Measurements from ENCODE around the gene MIX23.
A peak's percentile ranks its signal among the peaks of the same experiment; 100 is the strongest.

The MIX23 gene
- 2.5 to 12.4 (median 8.3) reads per million in 18 experiments for total RNA-seq

GRCh38 chr3:122382888-122383666, at the start of gene MIX23:
TSS of gene MIX23 (minus strand) at chr3:122383231. CDS start at chr3:122383224, 7 bp downstream.
- DNase-seq = peak; percentile 82 to 87

- DNase-seq = no peak
Measured at GRCh38 chr3:122430371-122430770, 47.3 kb upstream of the MIX23 start.

- no peak for DNase-seq
Measured at GRCh38 chr3:122427857-122428471, 44.9 kb upstream of the MIX23 start.

- no peak for DNase-seq
Measured at GRCh38 chr3:122421836-122422235, 38.8 kb upstream of the MIX23 start.

- DNase-seq = no peak
Measured at GRCh38 chr3:122421101-122421500, 38.1 kb upstream of the MIX23 start.

GRCh38 chr3:122416966-122417365, 33.9 kb upstream of the MIX23 start:
- no peak for DNase-seq

- peak; percentile 99 for DNase-seq
Measured at GRCh38 chr3:122415762-122416654, 33.0 kb upstream of the MIX23 start, which contains the start of gene WDR5B. TSS of gene WDR5B (minus strand) at chr3:122416062. CDS start at chr3:122415528, 534 bp downstream.

- peak; percentile 30 to 36 for DNase-seq
Measured at GRCh38 chr3:122415104-122415744, 32.2 kb upstream of the MIX23 start.

- DNase-seq = no peak
Measured at GRCh38 chr3:122414391-122414790, 31.4 kb upstream of the MIX23 start.

- no peak for DNase-seq
Measured at GRCh38 chr3:122410639-122411038, 27.6 kb upstream of the MIX23 start.

- no peak for DNase-seq
Measured at GRCh38 chr3:122410111-122410510, 27.1 kb upstream of the MIX23 start.

- peak; percentile 49 to 52 for DNase-seq
Measured at GRCh38 chr3:122409446-122409845, 26.4 kb upstream of the MIX23 start.

- no peak for DNase-seq
Measured at GRCh38 chr3:122407946-122408345, 24.9 kb upstream of the MIX23 start.

- no peak for DNase-seq
Measured at GRCh38 chr3:122406198-122406597, 23.2 kb upstream of the MIX23 start.

- DNase-seq = no peak
Measured at GRCh38 chr3:122405015-122405414, 22.0 kb upstream of the MIX23 start.

GRCh38 chr3:122403489-122403888, 20.5 kb upstream of the MIX23 start:
- no peak for DNase-seq

GRCh38 chr3:122398920-122399319, 15.9 kb upstream of the MIX23 start:
- no peak for DNase-seq

- DNase-seq = no peak
Measured at GRCh38 chr3:122397201-122397600, 14.2 kb upstream of the MIX23 start.

- DNase-seq = no peak
Measured at GRCh38 chr3:122396511-122396910, 13.5 kb upstream of the MIX23 start.

- DNase-seq = no peak
Measured at GRCh38 chr3:122395582-122395981, 12.6 kb upstream of the MIX23 start.

GRCh38 chr3:122394173-122394572, 11.1 kb upstream of the MIX23 start:
- no peak for DNase-seq
